ENCODE measurements around the gene SCGB1D1. TPM values are rescaled to one million over a fixed set of nuclear protein-coding genes. Genes with fewer than 3 reads are reported as not detected.
"Not testable (repeated sequence)": the region's sequence is repeated elsewhere in the genome, so short reads cannot be mapped to it uniquely, and the experiment has no call there.

The SCGB1D1 gene
- total RNA-seq, 4 donors from 2014 or later = not detected

DNA sequence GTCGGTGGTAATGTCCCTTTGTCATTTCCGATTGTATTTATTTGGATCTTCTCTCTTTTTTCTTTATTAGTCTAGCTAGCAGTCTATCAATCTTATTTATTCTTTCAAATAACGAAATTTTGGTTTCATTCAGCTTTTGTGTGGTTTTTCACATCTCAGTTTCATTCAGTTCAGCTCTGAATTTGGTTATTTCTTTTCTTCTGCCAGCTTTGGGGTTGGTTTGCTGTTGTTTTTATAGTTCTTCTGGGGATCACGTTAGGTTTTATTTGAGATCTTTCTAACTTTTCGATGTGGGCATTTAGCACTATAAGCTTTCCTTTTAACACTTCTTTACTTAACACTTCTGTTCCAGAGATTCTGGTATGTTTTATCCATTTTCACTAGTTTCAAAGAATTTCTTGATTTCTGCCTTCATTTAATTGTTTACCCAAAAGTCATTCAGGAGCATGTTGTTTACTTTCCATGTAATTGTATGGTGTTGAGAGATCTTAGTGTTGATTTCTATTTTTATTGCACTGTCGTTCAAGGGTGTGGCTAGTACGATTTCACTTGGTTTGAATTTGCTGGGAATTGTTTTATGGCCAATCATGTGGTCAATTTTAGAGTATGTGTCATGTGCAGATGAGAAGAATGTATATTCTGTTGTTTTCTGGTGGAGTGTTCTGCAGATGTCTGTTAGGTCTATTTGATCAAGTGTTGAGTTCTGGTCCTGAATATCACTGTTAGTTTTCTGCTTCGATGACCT, 7.7 kb upstream of the SCGB1D1 start:
- Histone ChIP-seq H3K36me3 (no peaks in the 10 kb centered on the region), H3K9me3 (no peaks in the 10 kb centered on the region), H3K27me3 (peaks cover 12% of the 10 kb centered on the region), H3K27ac (no peak overlapping the region), H3K4me3 (no peak overlapping the region), H3K4me1 (no peaks in the 10 kb centered on the region)
- no peak for DNase-seq (ENCODE audit: low spot score in 2 of 2)
- 63% methylated on average over 8 of the region's 8 CpGs for WGBS
- TF ChIP-seq POLR2AphosphoS5 (IDR thresholded peaks at IDR 0.05) (no peak), POLR2A (IDR thresholded peaks at IDR 0.05) (no peak), EP300 (IDR thresholded peaks at IDR 0.05) (no peak)
- TF ChIP-seq, protein P1, sequence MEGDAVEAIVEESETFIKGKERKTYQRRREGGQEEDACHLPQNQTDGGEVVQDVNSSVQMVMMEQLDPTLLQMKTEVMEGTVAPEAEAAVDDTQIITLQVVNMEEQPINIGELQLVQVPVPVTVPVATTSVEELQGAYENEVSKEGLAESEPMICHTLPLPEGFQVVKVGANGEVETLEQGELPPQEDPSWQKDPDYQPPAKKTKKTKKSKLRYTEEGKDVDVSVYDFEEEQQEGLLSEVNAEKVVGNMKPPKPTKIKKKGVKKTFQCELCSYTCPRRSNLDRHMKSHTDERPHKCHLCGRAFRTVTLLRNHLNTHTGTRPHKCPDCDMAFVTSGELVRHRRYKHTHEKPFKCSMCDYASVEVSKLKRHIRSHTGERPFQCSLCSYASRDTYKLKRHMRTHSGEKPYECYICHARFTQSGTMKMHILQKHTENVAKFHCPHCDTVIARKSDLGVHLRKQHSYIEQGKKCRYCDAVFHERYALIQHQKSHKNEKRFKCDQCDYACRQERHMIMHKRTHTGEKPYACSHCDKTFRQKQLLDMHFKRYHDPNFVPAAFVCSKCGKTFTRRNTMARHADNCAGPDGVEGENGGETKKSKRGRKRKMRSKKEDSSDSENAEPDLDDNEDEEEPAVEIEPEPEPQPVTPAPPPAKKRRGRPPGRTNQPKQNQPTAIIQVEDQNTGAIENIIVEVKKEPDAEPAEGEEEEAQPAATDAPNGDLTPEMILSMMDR (IDR thresholded peaks at IDR 0.05) = no peak

DNA sequence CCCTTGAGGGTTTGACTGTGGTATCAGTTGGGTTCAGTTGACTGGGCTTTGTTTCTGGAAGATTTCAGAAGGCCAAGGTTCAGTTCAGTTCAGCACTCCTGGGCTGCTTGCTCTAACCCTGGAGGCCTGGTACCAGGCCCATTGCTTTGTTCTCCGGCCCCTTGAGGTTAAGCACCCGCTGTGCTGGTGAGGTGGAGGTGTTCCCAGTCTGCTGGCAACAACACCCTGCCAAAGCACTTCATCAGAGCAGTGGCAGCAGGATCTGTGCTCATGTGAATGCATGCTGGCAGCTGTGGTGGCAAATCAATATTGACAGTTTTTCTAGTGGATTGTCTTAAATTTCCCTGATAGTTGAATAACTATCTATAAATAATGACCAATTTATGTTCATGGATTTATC, 3.8 kb upstream of the SCGB1D1 start:
- WGBS = 45% methylated on average over 2 of the region's 2 CpGs
- Histone ChIP-seq H3K36me3 (no peaks in the 10 kb centered on the region), H3K27ac (no peak overlapping the region), H3K4me1 (no peaks in the 10 kb centered on the region), H3K9me3 (no peaks in the 10 kb centered on the region), H3K4me3 (no peak overlapping the region), H3K27me3 (peaks cover 15% of the 10 kb centered on the region)
- TF ChIP-seq POLR2A (IDR thresholded peaks at IDR 0.05) = no peak
- TF ChIP-seq EP300 (IDR thresholded peaks at IDR 0.05) = no peak
- TF ChIP-seq, protein P1 (IDR thresholded peaks at IDR 0.05) = no peak
- TF ChIP-seq POLR2AphosphoS5 (IDR thresholded peaks at IDR 0.05) = no peak
- DNase-seq (ENCODE audit: low spot score in 2 of 2) = no peak

DNA sequence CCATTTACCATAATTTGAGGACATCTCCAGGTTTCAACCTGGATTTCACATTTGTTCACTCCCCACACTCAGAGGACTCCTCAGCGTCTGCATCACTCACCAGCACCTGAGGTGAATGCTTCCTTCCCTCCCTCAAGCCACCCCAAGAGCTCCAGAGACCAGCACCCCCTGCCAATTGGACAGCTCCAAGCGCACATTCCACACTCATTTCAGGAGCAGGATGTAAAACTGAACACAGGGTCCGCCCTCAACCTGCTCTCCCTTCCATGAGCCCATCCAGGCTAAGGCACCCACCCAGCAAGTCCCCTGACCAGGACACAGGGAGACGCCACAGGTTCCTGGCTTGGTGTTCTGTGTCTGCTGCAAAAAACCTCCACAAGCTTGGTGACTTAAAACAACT, 3.9 kb downstream of the SCGB1D1 start:
- 71% methylated on average over 4 of the region's 4 CpGs for WGBS
- no peak for DNase-seq (ENCODE audit: low spot score in 2 of 2)
- no peaks in the 10 kb centered on the region for H3K4me1 ChIP-seq
- peaks cover 25% of the 10 kb centered on the region for H3K27me3 ChIP-seq
- H3K27ac ChIP-seq = no peak overlapping the region
- no peaks in the 10 kb centered on the region for H3K36me3 ChIP-seq
- TF ChIP-seq POLR2A (IDR thresholded peaks at IDR 0.05) = no peak
- TF ChIP-seq, protein P1 (IDR thresholded peaks at IDR 0.05) = no peak
- TF ChIP-seq POLR2AphosphoS5 (IDR thresholded peaks at IDR 0.05) = no peak
- no peak for TF ChIP-seq EP300 (IDR thresholded peaks at IDR 0.05)
- no peaks in the 10 kb centered on the region for H3K9me3 ChIP-seq
- H3K4me3 ChIP-seq = no peak overlapping the region

DNA sequence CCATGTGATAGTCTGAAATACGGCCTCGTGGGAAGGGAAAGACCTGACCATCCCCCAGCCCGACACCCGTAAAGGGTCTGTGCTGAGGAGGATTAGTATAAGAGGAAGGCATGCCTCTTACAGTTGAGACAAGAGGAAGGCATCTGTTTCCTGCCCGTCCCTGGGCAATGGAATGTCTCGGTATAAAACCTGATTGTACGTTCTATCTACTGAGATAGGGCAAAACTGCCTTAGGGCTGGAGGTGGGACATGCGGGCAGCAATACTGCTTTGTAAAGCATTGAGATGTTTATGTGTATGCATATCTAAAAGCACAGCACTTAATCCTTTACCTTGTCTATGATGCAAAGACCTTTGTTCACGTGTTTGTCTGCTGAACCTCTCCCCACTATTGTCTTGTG, 5.0 kb downstream of the SCGB1D1 start:
- H3K4me1 ChIP-seq; DNase-seq (ENCODE audit: low spot score in 2 of 2); H3K27ac ChIP-seq; H3K36me3 ChIP-seq; H3K9me3 ChIP-seq; H3K4me3 ChIP-seq: not testable (repeated sequence)
- 18% methylated on average over 4 of the region's 9 CpGs for WGBS
- peaks cover 25% of the 10 kb centered on the region for H3K27me3 ChIP-seq

DNA sequence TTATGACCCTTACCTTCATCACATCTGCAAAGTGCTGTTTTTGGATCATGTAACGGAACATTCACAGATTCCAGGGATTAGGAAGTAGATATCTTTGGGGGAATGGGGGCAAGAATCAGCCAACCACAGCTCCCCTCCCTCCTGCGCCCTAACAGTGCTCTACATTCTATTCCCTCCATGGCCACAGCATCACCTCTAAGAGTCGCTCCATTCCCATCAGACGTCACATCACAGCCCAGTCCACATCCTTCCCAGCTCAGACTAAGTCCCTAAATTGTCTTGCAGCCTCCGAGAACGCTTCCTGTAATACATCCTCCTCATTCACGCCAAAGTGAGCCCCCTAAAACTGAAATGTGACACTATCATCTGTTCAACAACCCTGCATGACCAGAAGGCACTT, 5.9 kb downstream of the SCGB1D1 start:
- TF ChIP-seq POLR2A (IDR thresholded peaks at IDR 0.05) = no peak
- TF ChIP-seq, protein P1 (IDR thresholded peaks at IDR 0.05) = no peak
- TF ChIP-seq EP300 (IDR thresholded peaks at IDR 0.05) = no peak
- no peak for TF ChIP-seq POLR2AphosphoS5 (IDR thresholded peaks at IDR 0.05)
- H3K36me3 ChIP-seq = no peaks in the 10 kb centered on the region
- 64% methylated on average over 7 of the region's 7 CpGs for WGBS
- H3K4me3 ChIP-seq = no peak overlapping the region
- H3K4me1 ChIP-seq = no peaks in the 10 kb centered on the region
- no peaks in the 10 kb centered on the region for H3K9me3 ChIP-seq
- H3K27ac ChIP-seq = no peak overlapping the region
- H3K27me3 ChIP-seq = peaks cover 25% of the 10 kb centered on the region
- DNase-seq (ENCODE audit: low spot score in 2 of 2) = no peak

DNA sequence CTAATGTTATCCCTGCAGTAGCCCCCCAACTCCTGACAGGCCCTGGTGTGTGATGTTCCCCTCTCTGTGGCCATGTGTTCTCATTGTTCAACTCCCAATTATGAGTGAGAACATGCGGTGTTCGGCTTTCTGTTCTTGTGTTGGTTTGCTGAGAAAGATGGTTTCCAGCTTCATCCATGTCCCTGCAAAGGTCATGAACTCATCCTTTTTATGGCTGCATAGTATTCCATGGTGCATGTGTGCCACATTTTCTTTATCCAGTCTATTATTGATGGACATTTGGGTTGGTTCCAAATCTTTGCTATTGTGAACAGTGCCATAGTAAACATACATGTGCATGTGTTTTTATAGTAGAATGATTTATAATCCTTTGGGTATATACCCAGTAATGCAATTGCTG, 7.4 kb downstream of the SCGB1D1 start:
- H3K9me3 ChIP-seq; H3K36me3 ChIP-seq; H3K4me1 ChIP-seq; H3K4me3 ChIP-seq; DNase-seq (ENCODE audit: low spot score in 2 of 2); H3K27ac ChIP-seq: not testable (repeated sequence)
- H3K27me3 ChIP-seq = peaks cover 25% of the 10 kb centered on the region
- 72% methylated on average over 2 of the region's 2 CpGs for WGBS
